A673 (cell line): Measurements from ENCODE around the gene SMARCA2. TPM values are rescaled to one million over a fixed set of nuclear protein-coding genes. Genes with fewer than 3 reads are reported as not detected.

Experiments
- BruUV-seq: library from RNA; stranded (reverse); fragments of 400-500 nt; replicated peaks from 2 replicates; lab custom pipeline; 2021; lab: Mats Ljungman, UMichigan
- CTCF ChIA-PET: fragments of 300-600 bp; sonication (Branson Sonifier 250); formaldehyde crosslinking; loops from one replicate; lab custom pipeline; 2022; ENCODE audit warnings: antibody characterized with exemption; lab: Charles Lee
- POLR2A ChIA-PET: fragments of 300-600 bp; sonication (Branson Sonifier 250); formaldehyde crosslinking; loops from one replicate; lab custom pipeline; 2022; ENCODE audit warnings: antibody characterized with exemption; ENCODE audit not compliant: low non-redundant PET; lab: Charles Lee
- DNase-seq: peaks from one replicate; pipeline ENCODE4 v3.0.0-alpha.2; 2015; ENCODE audit warnings: low spot score
- H3K27ac ChIP-seq: fragments of 200-600 bp; sonication (generic); 2 replicates; pipeline ENCODE4 v1.5.1; 2016; ENCODE audit warnings: mixed run types, low read depth, mild to moderate bottlenecking, mixed read lengths, antibody characterized with exemption, low read length; ENCODE audit not compliant: poor library complexity, severe bottlenecking
- H3K27me3 ChIP-seq: fragments of 200-600 bp; sonication (generic); replicated peaks from 2 replicates; pipeline ENCODE4 v1.6.1; 2017; ENCODE audit warnings: mixed run types, low read depth, mild to moderate bottlenecking, mixed read lengths, antibody characterized with exemption, low read length; ENCODE audit not compliant: insufficient read depth, poor library complexity
- H3K36me3 ChIP-seq: fragments of 200-600 bp; sonication (generic); 2 replicates; pipeline ENCODE4 v1.6.1; 2016; ENCODE audit warnings: mixed run types, mild to moderate bottlenecking, mixed read lengths, antibody characterized with exemption, low read length; ENCODE audit not compliant: insufficient read depth, poor library complexity, severe bottlenecking
- H3K4me1 ChIP-seq: fragments of 200-600 bp; sonication (generic); 2 replicates; pipeline ENCODE4 v1.6.1; 2017; ENCODE audit warnings: mixed run types, mild to moderate bottlenecking, mixed read lengths, antibody characterized with exemption, low read length; ENCODE audit not compliant: insufficient read depth, poor library complexity, severe bottlenecking
- H3K4me3 ChIP-seq: fragments of 200-600 bp; sonication (generic); 2 replicates; pipeline ENCODE4 v1.5.1; 2016; ENCODE audit warnings: low read depth, mixed run types, mild to moderate bottlenecking, mixed read lengths, low read length; ENCODE audit not compliant: poor library complexity, severe bottlenecking
- H3K9me3 ChIP-seq: fragments of 200-600 bp; sonication (generic); 2 replicates; pipeline ENCODE4 v1.6.1; 2016; ENCODE audit warnings: mixed run types, low read depth, mild to moderate bottlenecking, mixed read lengths, antibody characterized with exemption, low read length; ENCODE audit not compliant: poor library complexity, severe bottlenecking
- EZH2 ChIP-seq: fragments of 200-600 bp; sonication (generic); IDR thresholded peaks from 2 replicates; pipeline ENCODE4 v1.6.1; 2017; ENCODE audit warnings: borderline replicate concordance, low read depth, mild to moderate bottlenecking, mixed read lengths, antibody characterized with exemption, low read length; ENCODE audit not compliant: poor library complexity, severe bottlenecking
- intact Hi-C: fragments of 100-400 bp; cut with micrococcal nuclease; formaldehyde crosslinking; loops from one replicate; pipeline ENCODE4 v1.10.0; 2022; ENCODE audit not compliant: unreplicated experiment
- total RNA-seq: library from RNA; stranded (reverse); gene quantifications from 2 replicates; pipeline ENCODE4 v1.2.3, GENCODE V29; 2021
- TF ChIP-seq, protein P1 (sequence below): fragments of 300-800, 200-600 bp; sonication (generic); conservative IDR thresholded peaks from 2 replicates; pipeline ENCODE4 v1.5.1; 2017; ENCODE audit warnings: low read depth, mild to moderate bottlenecking, antibody characterized with exemption, low read length, moderate library complexity, mixed read lengths

The SMARCA2 gene
- total RNA-seq, 1 experiment from 2014 or later = 69.0 TPM

DNA sequence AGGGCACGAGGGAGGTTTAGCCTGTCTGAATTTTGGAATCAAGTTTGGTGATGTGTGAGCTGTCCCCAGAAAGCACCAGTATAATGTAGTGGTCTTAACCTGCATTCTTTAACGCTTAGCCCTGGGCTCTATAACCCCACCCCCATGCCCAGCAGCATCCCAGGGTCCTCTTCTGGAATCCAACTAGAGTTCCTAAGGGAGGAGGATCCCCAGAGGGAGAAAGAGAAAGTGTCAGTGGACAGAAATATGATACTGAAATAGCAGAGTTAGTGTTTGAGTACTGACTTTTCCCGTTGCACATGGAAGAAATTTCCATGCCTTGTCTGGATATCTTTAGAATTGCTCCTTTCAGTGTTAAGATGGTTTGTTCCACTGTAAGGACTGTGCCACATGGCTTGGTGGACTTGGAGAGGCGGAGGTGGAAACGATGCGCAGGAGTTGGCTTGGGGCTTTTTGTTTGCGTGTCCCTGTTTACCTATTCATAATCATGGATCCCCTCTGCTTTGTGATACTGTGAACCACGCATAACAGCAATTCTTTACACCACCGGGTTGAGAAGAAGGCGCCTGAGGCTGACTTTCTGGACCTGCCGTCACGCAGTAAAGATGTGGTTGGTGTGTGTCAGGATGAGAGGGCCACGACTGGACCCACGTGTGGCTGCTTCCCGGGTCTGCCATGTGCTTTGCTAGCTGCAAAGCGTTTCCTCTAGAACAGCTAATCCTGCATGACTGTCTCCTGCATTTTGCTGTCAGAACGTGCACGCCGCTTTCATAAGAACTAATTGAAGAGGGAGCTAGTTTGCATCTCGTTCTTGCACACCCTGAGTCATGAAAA is 142.3 kb downstream of the SMARCA2 start:
- ChIA-PET POLR2A (no interaction called here), CTCF (interaction anchor here (0.6 kb wide), 1 partner anchor 42 kb away, joined by 5 read pairs; no protein-coding TSS in a partner anchor)
- intact Hi-C loops = no loop called here
- no peak for TF ChIP-seq EZH2
- TF ChIP-seq, protein P1, sequence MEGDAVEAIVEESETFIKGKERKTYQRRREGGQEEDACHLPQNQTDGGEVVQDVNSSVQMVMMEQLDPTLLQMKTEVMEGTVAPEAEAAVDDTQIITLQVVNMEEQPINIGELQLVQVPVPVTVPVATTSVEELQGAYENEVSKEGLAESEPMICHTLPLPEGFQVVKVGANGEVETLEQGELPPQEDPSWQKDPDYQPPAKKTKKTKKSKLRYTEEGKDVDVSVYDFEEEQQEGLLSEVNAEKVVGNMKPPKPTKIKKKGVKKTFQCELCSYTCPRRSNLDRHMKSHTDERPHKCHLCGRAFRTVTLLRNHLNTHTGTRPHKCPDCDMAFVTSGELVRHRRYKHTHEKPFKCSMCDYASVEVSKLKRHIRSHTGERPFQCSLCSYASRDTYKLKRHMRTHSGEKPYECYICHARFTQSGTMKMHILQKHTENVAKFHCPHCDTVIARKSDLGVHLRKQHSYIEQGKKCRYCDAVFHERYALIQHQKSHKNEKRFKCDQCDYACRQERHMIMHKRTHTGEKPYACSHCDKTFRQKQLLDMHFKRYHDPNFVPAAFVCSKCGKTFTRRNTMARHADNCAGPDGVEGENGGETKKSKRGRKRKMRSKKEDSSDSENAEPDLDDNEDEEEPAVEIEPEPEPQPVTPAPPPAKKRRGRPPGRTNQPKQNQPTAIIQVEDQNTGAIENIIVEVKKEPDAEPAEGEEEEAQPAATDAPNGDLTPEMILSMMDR = no peak
- Histone ChIP-seq H3K36me3 (no peaks in the 10 kb centered on the region), H3K4me1 (peaks cover 35% of the 10 kb centered on the region), H3K9me3 (no peaks in the 10 kb centered on the region), H3K27ac (peak overlapping the region; percentile 81), H3K27me3 (no peaks in the 10 kb centered on the region), H3K4me3 (peak overlapping the region; percentile 42)
- BruUV-seq = no TSS peak
- DNase-seq = peak; percentile 76

DNA sequence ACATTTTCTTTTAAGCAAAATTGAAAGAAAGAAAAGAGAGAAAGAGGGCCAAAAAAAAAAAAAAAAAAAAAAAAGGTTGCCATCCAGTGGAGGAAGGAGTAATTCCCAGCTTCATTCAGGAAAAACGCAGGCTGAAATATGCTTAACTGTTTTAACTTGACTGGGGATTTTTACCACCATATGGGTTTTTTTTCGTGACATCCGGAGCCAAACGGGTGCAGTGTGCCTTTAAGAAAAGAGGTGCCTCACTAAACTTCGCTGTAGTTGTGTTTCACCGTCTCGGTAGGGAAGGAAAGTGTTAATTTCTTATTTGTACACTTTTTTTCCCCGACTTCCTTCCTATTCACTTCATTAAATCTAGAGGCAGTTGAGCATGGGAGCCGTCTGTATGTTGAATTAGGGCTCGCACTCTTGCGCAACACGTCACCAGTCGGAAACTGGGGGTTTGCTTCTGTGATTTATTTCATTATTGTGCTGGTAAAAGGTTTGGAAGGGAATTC is 143.0 kb downstream of the SMARCA2 start:
- Histone ChIP-seq H3K4me1 (peaks cover 35% of the 10 kb centered on the region), H3K9me3 (no peaks in the 10 kb centered on the region), H3K4me3 (peak overlapping the region; percentile 42), H3K27ac (peak overlapping the region; percentile 81), H3K27me3 (no peaks in the 10 kb centered on the region), H3K36me3 (no peaks in the 10 kb centered on the region)
- ChIA-PET POLR2A (no interaction called here), CTCF (interaction anchor here (0.6 kb wide), 1 partner anchor 42 kb away, joined by 5 read pairs; no protein-coding TSS in a partner anchor)
- peak; percentile 96 for DNase-seq
- no TSS peak for BruUV-seq
- no peak for TF ChIP-seq EZH2
- TF ChIP-seq, protein P1 = peak; percentile 38; the same call in 1 of the 2 replicates
- intact Hi-C loops = no loop called here

DNA sequence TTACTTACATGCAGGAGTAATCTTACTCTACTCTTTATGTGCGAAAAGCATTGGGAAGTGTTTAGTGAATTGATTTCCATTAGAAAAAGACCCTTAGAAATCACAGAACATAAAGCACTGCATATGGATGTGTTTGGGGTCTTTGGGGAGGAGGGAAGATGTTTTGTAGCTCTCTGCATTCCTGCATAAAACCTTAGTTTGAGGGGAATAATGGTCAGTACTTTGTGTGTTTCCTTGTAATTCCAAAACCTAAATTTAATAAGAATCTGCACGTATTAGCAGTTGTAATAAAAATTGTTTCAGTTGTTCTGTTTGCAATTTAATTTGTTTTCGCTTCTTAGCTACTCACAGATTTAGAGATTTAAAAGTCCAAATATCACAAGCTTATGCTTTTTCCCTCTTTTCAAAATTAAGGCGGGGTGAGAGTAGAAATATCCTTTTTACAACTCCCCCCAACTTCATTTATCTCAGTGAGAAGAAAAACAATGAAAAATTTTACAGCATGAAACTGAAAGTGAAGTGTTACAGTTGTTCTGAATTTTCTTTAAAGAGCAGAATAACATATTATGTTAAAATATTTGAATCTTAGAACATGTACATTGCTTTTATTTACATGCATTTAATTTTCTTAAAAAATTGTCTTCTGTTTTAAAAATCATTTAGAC is 143.8 kb downstream of the SMARCA2 start:
- TF ChIP-seq EZH2 = no peak
- TF ChIP-seq, protein P1 = no peak
- Histone ChIP-seq H3K4me1 (peaks cover 35% of the 10 kb centered on the region), H3K27ac (peak overlapping the region; percentile 81), H3K36me3 (no peaks in the 10 kb centered on the region), H3K9me3 (no peaks in the 10 kb centered on the region), H3K4me3 (peak overlapping the region; percentile 42), H3K27me3 (no peaks in the 10 kb centered on the region)
- TSS peak; percentile 62 for BruUV-seq
- ChIA-PET CTCF (no interaction called here), POLR2A (no interaction called here)
- peak; percentile 21 for DNase-seq
- intact Hi-C loops = no loop called here
